Keratinocyte (primary cell): ENCODE measurements around the gene DDIT4L.

Source experiments
- EZH2 ChIP-seq: IDR thresholded peaks from one replicate; pipeline ENCODE4 v1.6.1; 2012; ENCODE audit warnings: inconsistent platforms, mild to moderate bottlenecking, low read length, moderate library complexity
- TF ChIP-seq, protein P1 (sequence below), 3 experiments: IDR thresholded peaks in 1 of 3; conservative IDR thresholded peaks in 1 of 3; optimal IDR thresholded peaks in 1 of 3; 2 replicates in 2 of 3; 3 replicates in 1 of 3; pipeline versions ENCODE3 to v1.5.1; 2011; ENCODE audit warnings: low read length in 3 of 3, mild to moderate bottlenecking in 3 of 3, moderate library complexity in 2 of 3, control low read depth in 1 of 3, inconsistent platforms in 1 of 3; ENCODE audit not compliant: insufficient read depth in 2 of 3; ENCODE audit errors: extremely low read depth in 1 of 3

DNA sequence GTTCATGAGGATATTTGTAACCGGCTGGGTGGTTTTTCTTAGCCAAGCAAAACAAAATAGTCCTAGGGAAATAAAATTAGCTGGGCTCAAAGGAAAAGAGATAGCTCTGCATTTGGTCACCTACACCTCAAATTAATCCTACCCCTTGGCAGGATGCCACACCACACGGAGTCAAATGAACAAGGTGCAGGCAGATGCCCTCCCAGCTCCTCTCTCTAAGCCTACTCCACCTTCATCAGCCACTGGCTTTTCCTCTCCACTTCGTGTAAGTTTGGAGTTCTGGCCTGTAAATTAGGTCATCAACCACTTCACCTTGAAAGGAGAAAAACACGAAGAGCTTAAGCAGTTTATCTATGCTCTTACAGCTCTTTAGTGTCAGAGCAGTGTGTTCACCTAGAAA is 1.4 kb downstream of the DDIT4L start:
- TF ChIP-seq, protein P1, sequence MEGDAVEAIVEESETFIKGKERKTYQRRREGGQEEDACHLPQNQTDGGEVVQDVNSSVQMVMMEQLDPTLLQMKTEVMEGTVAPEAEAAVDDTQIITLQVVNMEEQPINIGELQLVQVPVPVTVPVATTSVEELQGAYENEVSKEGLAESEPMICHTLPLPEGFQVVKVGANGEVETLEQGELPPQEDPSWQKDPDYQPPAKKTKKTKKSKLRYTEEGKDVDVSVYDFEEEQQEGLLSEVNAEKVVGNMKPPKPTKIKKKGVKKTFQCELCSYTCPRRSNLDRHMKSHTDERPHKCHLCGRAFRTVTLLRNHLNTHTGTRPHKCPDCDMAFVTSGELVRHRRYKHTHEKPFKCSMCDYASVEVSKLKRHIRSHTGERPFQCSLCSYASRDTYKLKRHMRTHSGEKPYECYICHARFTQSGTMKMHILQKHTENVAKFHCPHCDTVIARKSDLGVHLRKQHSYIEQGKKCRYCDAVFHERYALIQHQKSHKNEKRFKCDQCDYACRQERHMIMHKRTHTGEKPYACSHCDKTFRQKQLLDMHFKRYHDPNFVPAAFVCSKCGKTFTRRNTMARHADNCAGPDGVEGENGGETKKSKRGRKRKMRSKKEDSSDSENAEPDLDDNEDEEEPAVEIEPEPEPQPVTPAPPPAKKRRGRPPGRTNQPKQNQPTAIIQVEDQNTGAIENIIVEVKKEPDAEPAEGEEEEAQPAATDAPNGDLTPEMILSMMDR (optimal IDR thresholded peaks at IDR 0.05 in 1 of 3, IDR thresholded peaks at IDR 0.05 in 1 of 3, conservative IDR thresholded peaks at IDR 0.05 in 1 of 3; ENCODE audit: extremely low read depth in 1 of 3, insufficient read depth in 2 of 3, low read length in 3 of 3): no peak
- no peak for TF ChIP-seq EZH2
